PFSK-1 (cell line): ENCODE data around the gene TNFRSF19.

ENCODE experiments used
- FOXP2 ChIP-seq: optimal IDR thresholded peaks from 2 replicates; pipeline ENCODE3; 2011; ENCODE audit warnings: borderline replicate concordance, control low read depth, inconsistent platforms; ENCODE audit not compliant: insufficient read depth; ENCODE audit errors: extremely low read length, extremely low read depth
- POLR2AphosphoS5 ChIP-seq: IDR thresholded peaks from 2 replicates; pipeline ENCODE4 v1.6.1; 2012; ENCODE audit warnings: low read depth, mild to moderate bottlenecking, control low read depth, low read length, moderate library complexity
- SIN3A ChIP-seq: IDR thresholded peaks from 2 replicates; pipeline ENCODE4 v1.6.1; 2012; ENCODE audit warnings: mild to moderate bottlenecking, low read length, moderate library complexity, borderline replicate concordance; ENCODE audit not compliant: insufficient read depth
- TAF1 ChIP-seq: IDR thresholded peaks from 2 replicates; pipeline ENCODE4 v1.6.1; 2012; ENCODE audit warnings: low read length, control low read depth, borderline replicate concordance; ENCODE audit not compliant: insufficient read depth
- TF ChIP-seq, protein P1 (sequence below), 2 experiments: IDR thresholded peaks; 2 replicates each; pipeline versions ENCODE4 v1.6.1 to v1.8.0; 2011 to 2012; ENCODE audit warnings: low read depth in 2 of 2, low read length in 2 of 2, control low read depth in 1 of 2, inconsistent platforms in 1 of 2, mild to moderate bottlenecking in 1 of 2, moderate library complexity in 1 of 2; ENCODE audit not compliant: insufficient read depth in 1 of 2

TNFRSF19 gene

DNA sequence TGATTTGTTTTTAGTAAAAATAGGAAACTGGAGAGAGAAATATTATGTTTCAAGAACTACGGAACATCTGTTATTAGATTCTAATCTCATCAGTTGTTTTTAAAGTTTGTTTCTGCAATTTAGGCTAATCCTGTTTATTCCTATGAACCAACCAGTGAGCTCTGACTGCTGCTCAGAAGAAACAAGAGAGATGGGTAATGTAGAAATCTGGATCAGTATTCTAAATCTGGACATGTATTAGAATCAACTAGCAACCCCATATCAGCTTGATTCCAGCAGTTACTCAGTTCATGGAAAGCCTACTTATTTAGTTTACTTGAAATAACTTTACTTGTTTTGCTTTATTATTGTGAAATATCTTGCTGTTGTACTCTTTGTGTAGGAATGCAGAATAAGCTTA, 115.2 kb downstream of the TNFRSF19 start:
- no peak for TF ChIP-seq FOXP2
- TF ChIP-seq, protein P1, sequence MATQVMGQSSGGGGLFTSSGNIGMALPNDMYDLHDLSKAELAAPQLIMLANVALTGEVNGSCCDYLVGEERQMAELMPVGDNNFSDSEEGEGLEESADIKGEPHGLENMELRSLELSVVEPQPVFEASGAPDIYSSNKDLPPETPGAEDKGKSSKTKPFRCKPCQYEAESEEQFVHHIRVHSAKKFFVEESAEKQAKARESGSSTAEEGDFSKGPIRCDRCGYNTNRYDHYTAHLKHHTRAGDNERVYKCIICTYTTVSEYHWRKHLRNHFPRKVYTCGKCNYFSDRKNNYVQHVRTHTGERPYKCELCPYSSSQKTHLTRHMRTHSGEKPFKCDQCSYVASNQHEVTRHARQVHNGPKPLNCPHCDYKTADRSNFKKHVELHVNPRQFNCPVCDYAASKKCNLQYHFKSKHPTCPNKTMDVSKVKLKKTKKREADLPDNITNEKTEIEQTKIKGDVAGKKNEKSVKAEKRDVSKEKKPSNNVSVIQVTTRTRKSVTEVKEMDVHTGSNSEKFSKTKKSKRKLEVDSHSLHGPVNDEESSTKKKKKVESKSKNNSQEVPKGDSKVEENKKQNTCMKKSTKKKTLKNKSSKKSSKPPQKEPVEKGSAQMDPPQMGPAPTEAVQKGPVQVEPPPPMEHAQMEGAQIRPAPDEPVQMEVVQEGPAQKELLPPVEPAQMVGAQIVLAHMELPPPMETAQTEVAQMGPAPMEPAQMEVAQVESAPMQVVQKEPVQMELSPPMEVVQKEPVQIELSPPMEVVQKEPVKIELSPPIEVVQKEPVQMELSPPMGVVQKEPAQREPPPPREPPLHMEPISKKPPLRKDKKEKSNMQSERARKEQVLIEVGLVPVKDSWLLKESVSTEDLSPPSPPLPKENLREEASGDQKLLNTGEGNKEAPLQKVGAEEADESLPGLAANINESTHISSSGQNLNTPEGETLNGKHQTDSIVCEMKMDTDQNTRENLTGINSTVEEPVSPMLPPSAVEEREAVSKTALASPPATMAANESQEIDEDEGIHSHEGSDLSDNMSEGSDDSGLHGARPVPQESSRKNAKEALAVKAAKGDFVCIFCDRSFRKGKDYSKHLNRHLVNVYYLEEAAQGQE (IDR thresholded peaks at IDR 0.05; ENCODE audit: insufficient read depth in 1 of 2, low read depth in 2 of 2, low read length in 2 of 2), result no peak
- no peak for TF ChIP-seq SIN3A
- no peak for TF ChIP-seq POLR2AphosphoS5
- TF ChIP-seq TAF1, result no peak

- TF ChIP-seq POLR2AphosphoS5 (no peak), SIN3A (no peak), FOXP2 (no peak)
- TF ChIP-seq, protein P1 (IDR thresholded peaks at IDR 0.05; ENCODE audit: insufficient read depth in 1 of 2, low read depth in 2 of 2, low read length in 2 of 2), result no peak
Measured at GRCh38 chr13:23686948-23687347, 116.7 kb downstream of the TNFRSF19 start.

DNA sequence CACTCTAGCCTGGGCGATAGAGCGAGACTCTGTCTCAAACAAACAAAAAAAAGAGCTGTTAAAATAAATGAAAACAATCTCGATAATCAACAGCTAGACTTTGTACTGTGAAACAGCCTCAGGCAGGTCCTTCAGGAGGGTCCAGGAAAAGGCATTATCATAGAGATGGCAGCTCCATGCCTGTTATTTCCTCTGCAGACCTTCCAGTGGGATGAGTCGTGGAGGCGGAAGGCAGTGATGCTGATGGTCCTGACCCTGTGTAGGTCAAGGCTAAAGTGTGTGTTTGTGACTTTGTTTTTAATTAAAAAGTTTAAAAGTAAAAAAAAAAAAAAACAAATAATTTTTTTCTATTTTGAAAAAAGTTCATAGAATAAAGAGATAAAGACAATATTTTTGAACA, 117.4 kb downstream of the TNFRSF19 start:
- no peak for TF ChIP-seq POLR2AphosphoS5
- no peak for TF ChIP-seq TAF1
- TF ChIP-seq, protein P1 (IDR thresholded peaks at IDR 0.05; ENCODE audit: insufficient read depth in 1 of 2, low read depth in 2 of 2, low read length in 2 of 2), result no peak
- TF ChIP-seq FOXP2, result no peak
- TF ChIP-seq SIN3A, result no peak

DNA sequence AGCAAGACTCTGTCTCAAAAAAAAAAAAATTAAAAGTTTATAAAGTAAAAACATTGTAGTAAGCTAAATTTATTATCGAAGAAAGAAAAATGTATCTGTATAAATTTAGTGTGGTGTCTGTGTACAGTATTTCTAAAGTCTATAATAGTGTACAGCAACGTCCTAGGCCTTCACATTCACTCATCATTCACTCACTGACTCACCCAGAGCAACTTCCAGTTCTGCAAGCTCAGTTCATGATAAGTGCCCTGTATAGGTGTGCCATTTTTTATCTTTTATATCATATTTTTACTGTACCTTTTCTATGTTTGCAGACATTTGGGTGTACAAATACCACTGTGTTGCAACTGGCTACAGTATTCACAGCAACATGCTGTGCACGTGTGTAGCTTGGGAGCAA, 118.1 kb downstream of the TNFRSF19 start:
- TF ChIP-seq FOXP2 (no peak), TAF1 (no peak), SIN3A (no peak), POLR2AphosphoS5 (no peak)
- TF ChIP-seq, protein P1 (IDR thresholded peaks at IDR 0.05; ENCODE audit: insufficient read depth in 1 of 2, low read depth in 2 of 2, low read length in 2 of 2), result no peak

DNA sequence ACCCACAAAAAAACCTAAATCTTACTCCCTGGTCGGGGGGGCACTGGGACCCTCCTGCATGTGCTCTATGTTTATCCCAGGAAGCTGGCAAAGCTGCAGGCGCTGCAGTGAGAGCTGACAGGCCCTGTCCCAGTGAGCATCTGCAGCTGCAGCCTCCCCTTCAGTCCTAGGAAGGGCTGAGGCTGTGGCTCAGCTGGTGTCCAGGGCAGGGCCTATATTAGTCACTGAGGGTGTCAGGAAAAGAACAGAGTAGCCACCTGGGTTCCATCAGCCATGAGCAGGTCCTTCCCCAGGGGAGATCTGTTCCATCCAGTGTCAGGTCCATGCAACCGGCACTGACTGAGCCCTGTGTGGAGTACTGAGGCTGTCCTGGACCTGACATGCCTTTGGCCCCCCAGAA, 120.5 kb downstream of the TNFRSF19 start:
- TF ChIP-seq, protein P1 (IDR thresholded peaks at IDR 0.05; ENCODE audit: insufficient read depth in 1 of 2, low read depth in 2 of 2, low read length in 2 of 2), result no peak
- TF ChIP-seq TAF1, result no peak
- no peak for TF ChIP-seq FOXP2
- TF ChIP-seq SIN3A, result no peak
- no peak for TF ChIP-seq POLR2AphosphoS5
